DMS153 (cell line): Measurements from ENCODE around the gene KCNH3.

Source experiments
- DNase-seq: peaks from one replicate; lab custom pipeline; 2025; lab: John Stamatoyannopoulos, UW

KCNH3 gene

GRCh38 chr12:49563951-49564685 lies 25.3 kb downstream of the KCNH3 start:
- no peak for DNase-seq

- no peak for DNase-seq
Observed at GRCh38 chr12:49564686-49565405, 26.0 kb downstream of the KCNH3 start.

- DNase-seq = no peak
Observed at GRCh38 chr12:49565406-49566265, 26.8 kb downstream of the KCNH3 start.

GRCh38 chr12:49566361-49566760 lies 27.5 kb downstream of the KCNH3 start:
- DNase-seq = no peak

GRCh38 chr12:49567302-49567610 lies 28.4 kb downstream of the KCNH3 start:
- no peak for DNase-seq

GRCh38 chr12:49567611-49568441 lies 29.0 kb downstream of the KCNH3 start, which contains the start of gene MCRS1:
Gene MCRS1, minus strand, starts transcription at chr12:49568142. Its CDS starts 1,411 bp downstream, at chr12:49566731.
- peak; percentile 80 for DNase-seq

- no peak for DNase-seq
Observed at GRCh38 chr12:49568442-49569162, 29.8 kb downstream of the KCNH3 start.

- DNase-seq = no peak
Observed at GRCh38 chr12:49577589-49578315, 38.9 kb downstream of the KCNH3 start.

- DNase-seq = no peak
Observed at GRCh38 chr12:49578471-49579112, 39.8 kb downstream of the KCNH3 start.

GRCh38 chr12:49580572-49581535 lies 42.0 kb downstream of the KCNH3 start:
- DNase-seq = peak; percentile 44

GRCh38 chr12:49582201-49582600 lies 43.4 kb downstream of the KCNH3 start:
- DNase-seq = no peak

GRCh38 chr12:49582850-49583249 lies 44.0 kb downstream of the KCNH3 start:
- DNase-seq = no peak

- DNase-seq = no peak
Observed at GRCh38 chr12:49583366-49584094, 44.7 kb downstream of the KCNH3 start.

GRCh38 chr12:49584591-49584990 lies 45.8 kb downstream of the KCNH3 start:
- DNase-seq = no peak

GRCh38 chr12:49585477-49586459 lies 46.9 kb downstream of the KCNH3 start:
- DNase-seq = no peak

GRCh38 chr12:49587174-49587908 lies 48.5 kb downstream of the KCNH3 start:
- no peak for DNase-seq
